Activated B cell treated with CpG ODN at 0.5 μM for 24 hours (primary cell): ENCODE measurements around the gene PPP2R3C. TPM values are rescaled to one million over a fixed set of nuclear protein-coding genes. Genes with fewer than 3 reads are reported as not detected.

Experiments used
- ATAC-seq: fragments of 200-7000 bp; cut with Tn5 transposase; one replicate; pipeline ENCODE4 v1.10.0; 2021; ENCODE audit warnings: low read depth, mild to moderate bottlenecking, moderate library complexity
- CTCF ChIA-PET: fragments of 350-600 bp; sonication (Branson Sonifier 250); formaldehyde crosslinking; loops from one replicate; lab custom pipeline; 2021; ENCODE audit warnings: antibody characterized with exemption; lab: Charles Lee
- POLR2A ChIA-PET: fragments of 350-600 bp; sonication (Branson Sonifier 250); formaldehyde crosslinking; loops from one replicate; lab custom pipeline; 2021; ENCODE audit warnings: antibody characterized with exemption; lab: Charles Lee
- DNase-seq: peaks from one replicate; pipeline ENCODE4 v3.0.0; 2022
- H3K27ac Mint-ChIP-seq: one replicate; pipeline ENCODE4 v1.8.0; 2020; ENCODE audit warnings: mixed read lengths
- H3K27me3 Mint-ChIP-seq: one replicate; pipeline ENCODE4 v1.8.0; 2021; ENCODE audit warnings: mixed read lengths
- H3K36me3 Mint-ChIP-seq: one replicate; pipeline ENCODE4 v1.8.0; 2021; ENCODE audit warnings: low read depth, mixed read lengths
- H3K4me1 Mint-ChIP-seq: one replicate; pipeline ENCODE4 v1.8.0; 2021; ENCODE audit warnings: mixed read lengths
- H3K4me3 Mint-ChIP-seq: one replicate; pipeline ENCODE4 v1.8.0; 2020; ENCODE audit warnings: mild to moderate bottlenecking, mixed read lengths
- H3K9me3 Mint-ChIP-seq: one replicate; pipeline ENCODE4 v1.8.0; 2020; ENCODE audit warnings: mixed read lengths
- intact Hi-C: fragments of 100-400 bp; cut with micrococcal nuclease; formaldehyde crosslinking; loops from one replicate; pipeline ENCODE4 v1.15.1; 2024
- total RNA-seq: library from RNA; stranded (reverse); gene quantifications from 2 replicates; pipeline ENCODE4 v1.2.3, GENCODE V29; 2022
- TF ChIP-seq, protein P1 (sequence below): fragments of 200-600 bp; IDR thresholded peaks from one replicate; pipeline ENCODE4 v1.8.0; 2022; ENCODE audit warnings: antibody characterized with exemption, mild to moderate bottlenecking

The PPP2R3C gene
- total RNA-seq, 1 donor from 2014 or later: 48.9 TPM

DNA sequence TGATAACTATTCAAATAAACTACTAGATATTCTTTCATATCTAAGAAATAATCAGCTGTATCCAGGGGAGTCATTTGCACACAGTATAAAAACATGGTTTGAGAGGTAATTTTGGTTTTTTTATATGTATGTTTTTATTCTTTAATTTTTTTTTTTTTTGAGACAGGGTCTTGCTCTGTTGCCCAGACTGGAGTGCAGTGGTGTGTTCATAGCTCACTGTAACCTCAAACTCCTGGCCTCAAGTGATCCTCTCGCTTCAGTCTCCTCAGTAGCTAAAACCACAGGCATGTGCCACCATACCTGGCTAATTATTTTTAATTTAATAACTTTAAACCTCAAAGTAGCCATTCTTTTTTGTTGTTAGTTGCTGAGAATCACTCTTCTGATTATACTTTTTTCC lies 2.3 kb upstream of the PPP2R3C start:
- Mint-ChIP-seq H3K27ac (peak overlapping the region; percentile 50), H3K4me3 (no peak overlapping the region), H3K4me1 (peaks cover 38% of the 10 kb centered on the region), H3K9me3 (no peaks in the 10 kb centered on the region), H3K27me3 (no peaks in the 10 kb centered on the region), H3K36me3 (peaks cover 36% of the 10 kb centered on the region)
- DNase-seq: no peak
- POLR2A ChIA-PET: interaction anchor here (0.6 to 4.5 kb wide), 3 partner anchors 280 to 293 kb away, joined by 3 to 92 read pairs (median 3); partner anchors contain the start of gene NFKBIA
- intact Hi-C loops: loop anchor here (5.0 kb wide), 2 partner anchors 587 to 662 kb away; partner anchors contain the start of genes EAPP and SPTSSA
- TF ChIP-seq, protein P1, sequence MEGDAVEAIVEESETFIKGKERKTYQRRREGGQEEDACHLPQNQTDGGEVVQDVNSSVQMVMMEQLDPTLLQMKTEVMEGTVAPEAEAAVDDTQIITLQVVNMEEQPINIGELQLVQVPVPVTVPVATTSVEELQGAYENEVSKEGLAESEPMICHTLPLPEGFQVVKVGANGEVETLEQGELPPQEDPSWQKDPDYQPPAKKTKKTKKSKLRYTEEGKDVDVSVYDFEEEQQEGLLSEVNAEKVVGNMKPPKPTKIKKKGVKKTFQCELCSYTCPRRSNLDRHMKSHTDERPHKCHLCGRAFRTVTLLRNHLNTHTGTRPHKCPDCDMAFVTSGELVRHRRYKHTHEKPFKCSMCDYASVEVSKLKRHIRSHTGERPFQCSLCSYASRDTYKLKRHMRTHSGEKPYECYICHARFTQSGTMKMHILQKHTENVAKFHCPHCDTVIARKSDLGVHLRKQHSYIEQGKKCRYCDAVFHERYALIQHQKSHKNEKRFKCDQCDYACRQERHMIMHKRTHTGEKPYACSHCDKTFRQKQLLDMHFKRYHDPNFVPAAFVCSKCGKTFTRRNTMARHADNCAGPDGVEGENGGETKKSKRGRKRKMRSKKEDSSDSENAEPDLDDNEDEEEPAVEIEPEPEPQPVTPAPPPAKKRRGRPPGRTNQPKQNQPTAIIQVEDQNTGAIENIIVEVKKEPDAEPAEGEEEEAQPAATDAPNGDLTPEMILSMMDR: no peak
- CTCF ChIA-PET: interaction anchor here (0.7 kb wide), 1 partner anchor 17 kb away, joined by 3 read pairs; no protein-coding TSS in a partner anchor
- no peak for ATAC-seq

DNA sequence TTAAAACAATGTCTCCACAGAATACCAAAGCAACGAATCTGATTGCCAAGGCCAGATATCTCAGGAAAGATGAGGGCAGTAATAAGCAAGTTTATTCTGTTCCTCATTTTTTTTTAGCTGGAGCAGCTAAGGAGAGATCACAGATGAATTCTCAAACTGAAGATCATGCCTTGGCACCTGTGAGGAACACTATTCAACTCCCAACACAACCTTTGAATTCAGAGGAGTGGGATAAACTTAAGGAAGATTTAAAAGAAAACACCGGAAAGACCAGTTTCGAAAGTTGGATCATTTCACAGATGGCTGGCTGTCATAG lies 1.6 kb upstream of the PPP2R3C start:
- Mint-ChIP-seq H3K9me3 (no peaks in the 10 kb centered on the region), H3K4me3 (peak overlapping the region; percentile 99), H3K36me3 (peaks cover 33% of the 10 kb centered on the region), H3K27ac (peak overlapping the region; percentile 100), H3K4me1 (peaks cover 41% of the 10 kb centered on the region), H3K27me3 (no peaks in the 10 kb centered on the region)
- intact Hi-C loops: loop anchor here (2.0 to 5.0 kb wide), 3 partner anchors 409 to 661 kb away; partner anchors contain the start of genes CFL2, EAPP and SPTSSA
- ChIA-PET CTCF (no interaction called here), POLR2A (interaction anchor here (0.6 to 4.5 kb wide), 6 partner anchors 77 to 703 kb away, joined by 3 to 92 read pairs (median 4); partner anchors contain the start of genes BRMS1L, FAM177A1, NFKBIA and PSMA6)
- no peak for DNase-seq
- ATAC-seq: no peak
- TF ChIP-seq, protein P1: no peak

DNA sequence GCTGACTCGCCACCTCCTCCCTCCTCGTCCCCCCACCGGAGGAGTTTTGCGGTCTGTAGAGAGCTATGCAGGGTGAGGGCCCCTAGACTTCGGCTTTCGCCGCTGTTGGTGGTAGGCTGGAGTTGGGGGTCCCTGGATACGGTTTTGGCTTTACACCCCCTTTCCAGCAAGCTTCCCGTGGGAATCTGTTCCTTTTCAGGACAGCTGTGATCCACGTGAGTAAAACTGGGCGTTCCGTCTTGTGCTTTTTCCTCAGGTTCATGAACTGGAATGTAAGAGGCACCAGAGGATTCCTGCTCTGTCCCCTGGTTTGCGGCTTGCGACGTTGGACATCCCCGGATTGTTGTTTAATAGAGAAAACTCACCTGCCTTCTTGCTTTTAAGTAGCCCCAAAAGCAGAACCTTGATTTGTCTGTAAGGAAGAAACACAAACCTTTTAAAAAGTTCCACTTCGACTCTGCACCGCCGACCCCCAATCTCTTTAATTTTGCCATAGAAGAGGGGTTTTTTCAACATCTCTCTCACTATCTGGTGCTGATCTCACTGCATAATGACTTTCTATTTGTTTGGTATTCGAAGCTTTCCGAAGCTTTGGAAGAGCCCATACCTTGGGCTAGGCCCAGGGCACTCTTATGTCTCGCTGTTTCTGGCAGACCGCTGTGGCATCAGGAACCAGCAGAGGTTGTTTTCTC lies 1.1 kb upstream of the PPP2R3C start:
- no peaks in the 10 kb centered on the region for H3K27me3 Mint-ChIP-seq
- TF ChIP-seq, protein P1: no peak
- peak overlapping the region; percentile 100 for H3K27ac Mint-ChIP-seq
- no peaks in the 10 kb centered on the region for H3K9me3 Mint-ChIP-seq
- peaks cover 44% of the 10 kb centered on the region for H3K4me1 Mint-ChIP-seq
- peak overlapping the region; percentile 99 for H3K4me3 Mint-ChIP-seq
- ATAC-seq: no peak
- POLR2A ChIA-PET: interaction anchor here (0.6 to 4.5 kb wide), 11 partner anchors 10 to 703 kb away, joined by 3 to 92 read pairs (median 4); partner anchors contain the start of genes BRMS1L, FAM177A1, NFKBIA and PSMA6
- H3K36me3 Mint-ChIP-seq: peaks cover 32% of the 10 kb centered on the region
- CTCF ChIA-PET: interaction anchor here (0.5 to 1.5 kb wide), 2 partner anchors 20 to 281 kb away, joined by 4 to 5 read pairs; partner anchors contain the start of gene NFKBIA
- intact Hi-C loops: loop anchor here (1.0 to 5.0 kb wide), 13 partner anchors 77 to 703 kb away; partner anchors contain the start of genes BRMS1L, CFL2, EAPP and FAM177A1
- DNase-seq: no peak

DNA sequence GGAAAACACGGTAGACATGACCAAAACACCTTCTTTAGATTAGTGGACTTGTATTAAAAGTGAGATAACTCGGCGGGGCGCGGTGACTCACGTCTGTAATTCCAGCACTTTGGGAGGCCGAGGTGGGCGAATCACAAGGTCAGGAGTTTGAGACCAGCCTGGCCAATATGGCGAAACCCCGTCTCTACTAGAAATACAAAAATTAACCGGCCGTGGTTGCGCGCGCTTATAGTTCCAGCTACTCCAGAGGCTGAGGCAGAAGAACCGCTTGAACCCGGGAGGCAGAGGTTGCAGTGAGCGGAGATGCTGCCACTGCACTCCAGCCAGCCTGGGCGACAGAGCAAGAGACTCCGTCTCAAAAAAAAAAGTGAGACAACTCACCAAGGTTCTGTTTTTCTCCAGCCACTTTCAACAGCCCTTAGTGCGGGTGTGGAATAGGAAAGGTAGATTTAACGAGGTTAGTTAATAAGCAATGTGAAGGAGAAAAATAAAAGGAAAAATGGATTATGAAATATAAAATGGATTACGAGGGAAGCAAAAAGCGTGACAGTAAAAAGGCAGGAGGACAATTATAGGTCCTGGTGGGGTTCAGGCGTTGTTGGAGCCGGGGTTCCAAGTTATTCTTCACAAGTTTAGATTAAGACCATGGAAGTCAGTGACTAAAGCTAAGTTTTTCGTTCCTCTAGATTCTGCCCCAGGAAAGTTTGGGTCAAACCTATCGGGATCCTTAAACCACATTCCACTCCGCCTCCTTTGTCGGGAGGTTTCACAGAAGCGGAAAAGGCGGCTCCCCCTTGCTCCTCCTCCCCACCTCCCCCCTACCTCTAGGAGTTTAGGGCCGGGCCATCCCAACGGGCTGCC lies 534 bp downstream of the PPP2R3C start:
- Mint-ChIP-seq H3K27me3 (no peaks in the 10 kb centered on the region), H3K4me1 (peaks cover 50% of the 10 kb centered on the region), H3K27ac (peak overlapping the region; percentile 100), H3K4me3 (peak overlapping the region; percentile 99), H3K9me3 (no peaks in the 10 kb centered on the region), H3K36me3 (peaks cover 44% of the 10 kb centered on the region)
- ATAC-seq: no peak
- intact Hi-C loops: loop anchor here (5.0 kb wide), 2 partner anchors 584 to 659 kb away; partner anchors contain the start of genes EAPP and SPTSSA
- ChIA-PET POLR2A (interaction anchor here (0.6 to 4.5 kb wide), 19 partner anchors 16 to 705 kb away, joined by 3 to 92 read pairs (median 4); partner anchors contain the start of genes BAZ1A, BRMS1L, FAM177A1 and NFKBIA), CTCF (interaction anchor here (1.5 kb wide), 1 partner anchor 283 kb away, joined by 5 read pairs; the partner anchor contains the start of gene NFKBIA)
- TF ChIP-seq, protein P1: no peak
- DNase-seq: no peak
